Amniotic epithelial cell (primary cell): Measurements from ENCODE around the gene RHBG.
A peak's percentile ranks its signal among the peaks of the same experiment; 100 is the strongest.
"Not testable (repeated sequence)": the region's sequence is repeated elsewhere in the genome, so short reads cannot be mapped to it uniquely, and the experiment has no call there.

Experiments used
- DNase-seq: peaks from one replicate; pipeline ENCODE4 v3.0.0-alpha.2; 2010; ENCODE audit warnings: low read depth

Gene RHBG

DNA sequence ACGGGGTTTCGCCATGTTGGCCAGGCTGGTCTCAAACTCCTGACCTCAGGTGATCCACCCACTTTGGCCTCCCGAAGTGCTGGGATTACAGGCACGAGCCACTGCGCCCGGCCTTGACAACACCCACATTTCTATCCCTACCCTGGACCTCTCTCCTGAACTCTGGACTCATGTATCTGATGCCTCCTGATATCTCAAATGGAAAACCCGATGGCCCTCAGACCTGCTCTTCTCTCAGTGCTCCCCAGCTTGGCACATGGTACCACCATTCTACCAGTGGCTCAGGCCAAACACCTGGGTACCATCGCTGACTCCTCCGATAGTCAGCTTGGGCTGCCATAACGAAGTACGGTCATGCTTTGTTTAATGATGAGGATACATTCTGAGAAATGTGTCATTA is 8.5 kb upstream of the RHBG start:
- DNase-seq: no peak

GRCh38 chr1:156365754-156366153 is 3.3 kb upstream of the RHBG start:
- no peak for DNase-seq

DNA sequence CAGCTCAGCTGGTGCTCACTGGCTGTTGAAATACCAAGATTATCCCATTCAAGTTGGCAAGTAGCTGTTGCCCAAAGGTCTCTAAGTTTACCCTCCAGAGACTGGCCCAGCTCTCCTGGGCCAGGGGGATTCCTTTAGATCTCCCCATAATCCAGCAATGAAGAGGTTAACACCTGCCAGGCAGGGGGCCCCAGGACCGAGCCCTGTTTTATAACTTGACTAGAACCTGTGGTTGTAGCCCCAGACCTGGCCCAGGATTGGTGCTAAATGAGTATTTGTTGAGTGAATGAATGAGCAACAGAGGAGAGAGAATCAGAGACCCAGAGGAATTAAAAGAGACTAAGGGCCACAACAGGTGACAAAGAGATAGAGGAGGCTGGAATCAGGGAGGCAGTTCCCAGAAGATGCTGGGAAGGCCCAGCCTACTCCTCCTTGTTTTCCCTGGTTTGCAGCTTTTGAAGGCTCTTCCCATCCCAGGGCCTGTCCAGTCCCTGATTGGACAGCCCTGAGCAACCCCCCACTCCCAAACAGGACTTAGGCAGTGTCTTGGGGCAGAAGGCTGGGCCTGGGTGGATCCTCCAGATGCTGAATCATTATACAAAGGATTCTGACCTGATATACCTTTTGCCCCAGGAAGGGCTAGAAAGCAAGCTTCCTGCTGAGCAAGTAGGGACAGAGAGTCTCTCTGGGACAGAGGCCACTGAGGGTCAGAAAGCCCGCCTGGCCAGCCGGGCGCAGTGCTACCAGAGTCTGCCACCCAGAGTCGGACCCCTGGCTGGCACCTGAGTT is 2.4 kb upstream of the RHBG start:
- DNase-seq: no peak

- no peak for DNase-seq
Measured at GRCh38 chr1:156367383-156368156, 1.4 kb upstream of the RHBG start.

DNA sequence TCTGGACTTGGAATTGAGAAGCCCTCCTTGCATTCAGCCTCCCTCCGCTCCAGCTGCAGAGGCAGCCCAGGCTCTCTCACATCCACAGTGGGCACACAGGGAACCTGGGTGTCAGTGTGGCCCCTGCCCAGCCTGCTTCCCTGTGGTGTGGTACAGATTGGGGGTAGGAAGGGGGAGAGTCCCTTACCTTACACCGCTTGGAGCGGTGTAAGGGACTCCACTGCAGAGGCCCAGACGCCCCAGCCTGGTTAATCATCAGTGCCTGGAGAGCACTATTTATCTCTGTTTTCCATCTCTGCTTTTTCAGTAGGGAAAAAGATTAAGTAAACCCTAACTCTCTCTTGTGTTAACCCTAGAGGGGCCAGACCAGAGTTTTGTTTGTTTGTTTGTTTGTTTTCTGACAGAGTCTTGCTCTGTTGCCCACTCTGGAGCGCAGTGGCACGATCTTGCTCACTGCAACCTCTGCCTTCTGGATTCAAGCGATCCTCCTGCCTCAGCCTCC is 803 bp upstream of the RHBG start:
- peak; percentile 44 for DNase-seq

DNA sequence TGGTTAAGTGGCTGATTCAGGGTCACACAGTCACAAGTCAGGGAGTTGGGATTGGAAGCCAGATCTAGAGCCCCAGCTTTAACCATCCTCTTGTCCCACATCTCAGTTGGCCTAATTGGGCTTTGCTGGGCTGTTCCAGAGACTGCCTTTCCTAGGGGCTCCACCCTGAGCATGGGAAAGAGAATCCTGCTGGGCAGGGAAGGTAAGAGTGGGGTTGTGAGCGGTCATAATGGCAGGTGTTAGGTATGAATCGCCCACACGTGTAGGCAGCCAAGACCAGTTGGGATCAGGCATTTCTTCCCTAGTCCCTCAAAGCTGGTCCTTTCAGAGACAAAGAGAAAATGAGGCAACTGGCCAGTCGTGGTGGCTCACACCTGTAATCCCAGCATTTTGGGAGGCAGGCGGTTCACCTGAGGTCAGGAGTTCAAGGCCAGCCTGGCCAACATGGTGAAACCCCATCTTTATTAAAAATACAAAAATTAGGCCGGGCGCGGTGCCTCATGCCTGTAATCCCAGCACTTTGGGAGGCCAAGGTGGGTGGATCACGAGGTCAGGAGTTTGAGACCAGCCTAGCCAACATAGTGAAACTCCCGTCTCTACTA is 775 bp downstream of the RHBG start:
- not testable (repeated sequence) for DNase-seq

DNA sequence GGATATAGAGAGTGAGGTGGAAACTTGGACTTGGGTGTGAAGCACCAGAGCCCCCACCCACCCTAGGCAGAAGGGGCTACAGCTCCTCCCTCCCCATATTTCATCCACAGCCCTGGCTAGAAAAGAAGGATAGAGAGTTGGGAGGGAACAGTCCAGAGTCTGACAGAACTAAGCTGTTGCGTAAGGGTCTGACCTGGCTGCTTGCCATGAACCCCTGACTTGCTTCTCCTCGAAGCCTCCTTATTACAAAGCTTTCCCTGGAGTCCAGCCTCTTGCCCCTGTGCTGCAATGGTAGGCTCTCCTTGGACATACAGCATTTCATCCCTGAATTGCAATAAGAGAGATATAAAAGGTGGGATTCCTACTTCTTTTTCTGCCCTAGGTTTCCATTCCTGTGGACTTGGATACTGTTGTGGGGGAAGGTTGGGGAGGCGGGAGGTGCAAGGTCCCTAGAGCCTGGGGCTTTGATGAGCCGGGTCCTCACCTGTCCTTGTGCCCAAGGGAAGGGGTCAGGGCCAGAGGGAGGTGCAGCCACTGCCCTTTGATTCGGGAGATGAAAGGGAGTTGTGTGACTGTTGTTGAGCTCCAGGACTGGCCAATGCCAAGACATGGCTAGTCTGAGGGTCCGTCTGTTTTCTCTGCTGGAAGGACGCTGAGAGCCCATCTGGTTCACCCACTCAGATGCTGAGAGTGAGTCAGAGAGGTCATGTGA is 2.7 kb downstream of the RHBG start:
- peak; percentile 77 for DNase-seq

- DNase-seq: no peak
Measured at GRCh38 chr1:156372265-156372586, 3.2 kb downstream of the RHBG start.

DNA sequence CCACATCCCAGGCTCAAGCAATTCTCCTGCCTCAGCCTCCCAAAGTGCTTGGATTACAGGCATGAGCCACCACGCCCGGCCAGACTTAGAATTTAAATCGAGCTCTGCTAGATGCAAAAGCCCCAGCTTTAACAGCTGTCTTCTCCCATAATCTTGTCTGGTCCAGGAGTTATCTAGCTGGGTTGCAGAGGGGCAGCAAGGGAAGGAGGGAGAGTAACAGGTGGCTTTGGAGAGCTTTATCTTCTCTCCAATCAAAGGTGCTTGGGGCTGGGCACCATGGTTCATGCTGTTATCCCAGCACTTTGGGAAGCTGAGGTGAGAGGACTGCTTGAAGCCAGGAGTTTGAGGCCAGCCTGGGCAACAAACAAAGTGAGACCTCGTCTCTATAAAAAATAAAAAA is 3.9 kb downstream of the RHBG start:
- DNase-seq: no peak

GRCh38 chr1:156373546-156373945 is 4.5 kb downstream of the RHBG start:
- peak; percentile 31 for DNase-seq

DNA sequence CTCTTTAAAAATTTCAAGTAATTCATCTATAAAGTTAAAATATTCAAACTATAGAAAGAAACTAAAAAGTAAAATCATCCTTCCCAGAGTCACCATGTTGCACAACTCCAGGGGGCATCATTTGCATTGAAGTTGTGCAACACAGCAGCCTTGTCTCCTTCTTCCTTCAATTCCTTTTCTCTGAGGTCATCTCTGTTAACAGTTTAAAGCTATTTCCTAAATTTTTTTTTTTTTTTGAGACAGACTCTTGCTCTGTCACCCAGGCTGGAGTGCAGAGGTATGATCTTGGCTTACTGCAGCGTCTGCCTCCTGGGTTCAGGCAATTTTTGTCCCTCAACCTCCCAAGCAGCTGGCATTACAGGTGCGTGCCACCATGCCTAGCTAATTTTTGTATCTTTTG is 7.1 kb downstream of the RHBG start:
- DNase-seq: peak; percentile 65

DNA sequence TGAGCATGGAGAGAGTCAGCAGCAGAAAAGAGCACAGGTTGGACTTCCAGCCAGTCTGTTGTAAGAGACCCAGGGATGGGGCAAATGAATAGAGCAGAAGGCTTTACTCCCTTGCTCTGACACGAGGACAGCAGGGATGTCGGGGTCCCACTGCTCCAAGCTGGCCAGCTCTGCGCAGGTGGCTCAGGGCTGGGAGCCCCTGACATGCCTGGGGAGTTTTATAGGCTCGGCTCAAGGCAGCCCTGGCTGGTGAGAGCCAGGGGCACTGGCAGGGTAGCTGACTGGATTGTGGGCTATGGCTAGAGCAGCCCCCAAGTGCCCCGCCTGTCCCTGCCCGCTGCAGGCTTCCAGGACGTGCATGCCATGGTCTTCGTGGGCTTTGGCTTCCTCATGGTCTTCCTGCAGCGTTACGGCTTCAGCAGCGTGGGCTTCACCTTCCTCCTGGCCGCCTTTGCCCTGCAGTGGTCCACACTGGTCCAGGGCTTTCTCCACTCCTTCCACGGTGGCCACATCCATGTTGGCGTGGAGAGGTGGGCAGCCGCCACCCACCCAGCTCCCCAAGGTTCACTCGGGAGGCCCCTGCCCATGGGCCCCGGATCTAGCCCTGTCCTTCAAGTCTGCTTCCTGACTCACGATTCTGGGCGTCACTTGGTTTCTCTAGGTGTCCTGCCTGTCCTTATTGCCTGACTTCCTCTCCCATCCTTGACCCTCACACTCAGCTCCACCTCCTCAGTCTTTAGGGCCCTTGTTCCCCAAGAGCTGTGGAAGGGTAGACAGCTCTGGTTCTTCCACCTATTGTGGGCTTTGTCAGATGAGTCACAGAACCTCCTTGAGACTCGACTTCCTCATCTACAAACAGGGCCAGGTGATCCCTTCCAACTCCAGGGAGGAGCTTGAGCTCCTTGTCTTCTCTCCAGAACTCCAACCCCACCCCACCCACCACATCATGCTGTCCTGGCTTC is 8.2 kb downstream of the RHBG start:
- DNase-seq: no peak

GRCh38 chr1:156378557-156378956 is 9.5 kb downstream of the RHBG start:
- DNase-seq: no peak

- DNase-seq: no peak
Measured at GRCh38 chr1:156379420-156380165, 10.6 kb downstream of the RHBG start.

- DNase-seq: no peak
Measured at GRCh38 chr1:156382561-156382960, 13.6 kb downstream of the RHBG start.

GRCh38 chr1:156383023-156383422 is 14.0 kb downstream of the RHBG start:
- DNase-seq: peak; percentile 25

- DNase-seq: no peak
Measured at GRCh38 chr1:156384007-156384406, 15.0 kb downstream of the RHBG start.

GRCh38 chr1:156384658-156385057 is 15.6 kb downstream of the RHBG start:
- DNase-seq: no peak

DNA sequence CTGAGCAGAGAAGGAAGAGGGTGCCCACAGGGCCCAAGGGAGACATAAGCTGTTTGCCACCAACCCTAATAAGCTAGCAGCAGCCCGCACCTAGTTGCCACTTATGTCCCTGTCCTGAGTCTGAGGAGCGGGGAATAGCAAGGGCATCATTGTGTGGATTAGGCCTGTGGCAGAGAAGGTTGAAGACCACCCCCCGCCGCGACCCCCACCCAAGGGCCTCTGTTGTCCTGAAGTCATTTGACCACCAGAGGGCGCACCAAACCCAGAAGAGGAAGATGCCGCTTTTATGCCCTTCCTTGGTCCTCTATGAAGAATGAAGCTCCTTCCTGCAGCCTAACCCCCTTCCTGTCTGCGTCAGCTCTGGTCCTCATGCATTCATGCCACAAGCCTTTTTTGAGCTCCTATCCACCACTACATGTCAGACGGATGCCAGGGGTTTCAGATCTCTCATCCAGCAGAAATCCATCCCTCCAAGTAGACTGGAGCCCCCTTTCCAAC is 16.6 kb downstream of the RHBG start:
- peak; percentile 59 for DNase-seq
